WERI-Rb-1 (cell line): ENCODE data around the gene GRHL1.

ENCODE experiments used
- DNase-seq: peaks from one replicate; pipeline ENCODE4 v3.0.0-alpha.2; 2020
- H3K27ac ChIP-seq: fragments of 250-450 bp; sonication (Bioruptor Pico); 2 replicates; pipeline ENCODE4 v1.5.1; 2020; ENCODE audit warnings: mild to moderate bottlenecking, moderate library complexity
- H3K27me3 ChIP-seq: fragments of 250-450 bp; sonication (Bioruptor Pico); 2 replicates; pipeline ENCODE4 v1.5.1; 2021; ENCODE audit warnings: mild to moderate bottlenecking, low read depth, moderate library complexity; ENCODE audit not compliant: insufficient read depth, severe bottlenecking
- H3K36me3 ChIP-seq: fragments of 250-450 bp; sonication (Bioruptor Pico); 2 replicates; pipeline ENCODE4 v1.5.1; 2020; ENCODE audit warnings: mild to moderate bottlenecking, moderate library complexity
- H3K4me3 ChIP-seq: 2 replicates; pipeline ENCODE4 v1.5.1; 2011; ENCODE audit warnings: low read depth, mild to moderate bottlenecking, control low read depth, low read length
- H3K9me3 ChIP-seq: fragments of 250-450 bp; sonication (Bioruptor Pico); 2 replicates; pipeline ENCODE4 v1.5.1; 2021; ENCODE audit warnings: mild to moderate bottlenecking, moderate library complexity; ENCODE audit not compliant: severe bottlenecking
- CTCF ChIP-seq: IDR thresholded peaks from 2 replicates; pipeline ENCODE4 v1.5.1; 2011; ENCODE audit warnings: low read depth, mild to moderate bottlenecking, control low read depth, inconsistent platforms, low read length

The GRHL1 gene

DNA sequence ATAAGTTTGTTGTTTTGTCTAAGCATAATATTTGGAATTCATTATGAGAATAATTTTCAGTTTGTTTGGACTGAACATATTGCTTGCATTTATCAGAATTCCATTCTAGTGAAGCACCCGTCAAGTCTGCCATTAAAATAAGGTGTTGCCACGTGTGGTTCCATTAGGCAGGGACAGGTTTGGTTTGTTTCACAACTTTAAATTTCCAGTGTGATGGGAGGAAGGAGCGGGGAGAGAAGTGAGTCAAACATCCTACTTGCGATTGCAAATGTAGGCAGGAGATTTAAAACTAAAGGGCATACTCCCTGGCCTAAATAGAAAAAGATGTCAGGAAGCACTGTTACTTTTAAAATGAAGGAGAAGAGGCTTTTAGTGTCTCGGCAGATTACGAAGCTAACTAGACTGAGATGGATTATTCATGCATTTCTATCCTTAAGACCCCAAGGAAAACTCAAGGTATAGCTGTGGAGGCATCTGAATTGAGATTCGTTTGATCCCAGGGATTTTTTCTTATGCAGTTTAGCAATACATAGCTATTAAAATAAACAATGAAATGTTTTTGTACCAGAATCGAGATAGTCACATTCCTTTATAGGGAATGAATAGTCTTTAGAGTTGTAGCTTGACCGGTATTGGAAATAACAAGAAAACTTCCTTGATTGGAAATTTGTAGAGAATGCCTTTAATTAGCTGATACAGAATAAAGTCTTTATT lies 19.8 kb downstream of the GRHL1 start:
- no peak for DNase-seq
- H3K9me3 ChIP-seq = no peaks in the 10 kb centered on the region

GRCh38 chr2:9971890-9972289 lies 20.4 kb downstream of the GRHL1 start:
- H3K27ac ChIP-seq = no peak overlapping the region
- H3K27me3 ChIP-seq = no peaks in the 10 kb centered on the region
- no peak overlapping the region for H3K4me3 ChIP-seq
- no peak for DNase-seq
- TF ChIP-seq CTCF = no peak
- H3K36me3 ChIP-seq = peaks cover 47% of the 10 kb centered on the region
- no peaks in the 10 kb centered on the region for H3K9me3 ChIP-seq

More for the DNA sequence above, 19.8 kb downstream of the GRHL1 start:
- Histone ChIP-seq H3K4me3 (no peak overlapping the region), H3K27me3 (no peaks in the 10 kb centered on the region), H3K27ac (peak overlapping the region; percentile 23), H3K36me3 (peaks cover 53% of the 10 kb centered on the region)
- no peak for TF ChIP-seq CTCF

GRCh38 chr2:9972621-9973479 lies 21.4 kb downstream of the GRHL1 start:
- Histone ChIP-seq H3K4me3 (no peak overlapping the region), H3K9me3 (no peaks in the 10 kb centered on the region), H3K36me3 (peaks cover 46% of the 10 kb centered on the region), H3K27me3 (no peaks in the 10 kb centered on the region), H3K27ac (no peak overlapping the region)
- no peak for DNase-seq
- no peak for TF ChIP-seq CTCF

DNA sequence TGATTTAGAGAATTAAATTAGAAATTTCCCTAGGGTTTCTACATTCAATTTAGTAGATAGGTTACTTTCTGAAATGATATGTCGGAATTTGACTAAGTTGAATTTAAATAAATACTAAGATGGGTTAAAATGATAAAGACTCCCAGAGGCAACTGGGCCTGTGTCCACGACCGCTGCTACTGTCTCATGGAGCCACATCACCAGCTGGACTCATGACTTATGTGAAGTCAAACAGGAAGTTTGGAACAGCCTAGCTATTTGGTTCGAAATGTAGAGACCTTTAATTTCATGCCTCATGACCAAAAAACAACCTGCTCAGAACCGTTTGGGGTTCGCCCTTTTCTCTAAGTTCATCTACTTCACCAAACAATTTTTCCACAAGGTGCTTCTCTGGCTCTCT lies 22.2 kb downstream of the GRHL1 start:
- Histone ChIP-seq H3K27me3 (no peaks in the 10 kb centered on the region), H3K4me3 (no peak overlapping the region), H3K36me3 (peaks cover 44% of the 10 kb centered on the region), H3K27ac (no peak overlapping the region), H3K9me3 (no peaks in the 10 kb centered on the region)
- DNase-seq = no peak
- no peak for TF ChIP-seq CTCF

GRCh38 chr2:9974343-9974742 lies 22.9 kb downstream of the GRHL1 start:
- Histone ChIP-seq H3K27ac (no peak overlapping the region), H3K4me3 (no peak overlapping the region), H3K9me3 (no peaks in the 10 kb centered on the region), H3K27me3 (no peaks in the 10 kb centered on the region), H3K36me3 (peaks cover 44% of the 10 kb centered on the region)
- no peak for DNase-seq
- no peak for TF ChIP-seq CTCF
